ENCODE measurements around the gene TIMM13.
"Not testable (repeated sequence)": the region's sequence is repeated elsewhere in the genome, so short reads cannot be mapped to it uniquely, and the experiment has no call there.

Gene TIMM13

DNA sequence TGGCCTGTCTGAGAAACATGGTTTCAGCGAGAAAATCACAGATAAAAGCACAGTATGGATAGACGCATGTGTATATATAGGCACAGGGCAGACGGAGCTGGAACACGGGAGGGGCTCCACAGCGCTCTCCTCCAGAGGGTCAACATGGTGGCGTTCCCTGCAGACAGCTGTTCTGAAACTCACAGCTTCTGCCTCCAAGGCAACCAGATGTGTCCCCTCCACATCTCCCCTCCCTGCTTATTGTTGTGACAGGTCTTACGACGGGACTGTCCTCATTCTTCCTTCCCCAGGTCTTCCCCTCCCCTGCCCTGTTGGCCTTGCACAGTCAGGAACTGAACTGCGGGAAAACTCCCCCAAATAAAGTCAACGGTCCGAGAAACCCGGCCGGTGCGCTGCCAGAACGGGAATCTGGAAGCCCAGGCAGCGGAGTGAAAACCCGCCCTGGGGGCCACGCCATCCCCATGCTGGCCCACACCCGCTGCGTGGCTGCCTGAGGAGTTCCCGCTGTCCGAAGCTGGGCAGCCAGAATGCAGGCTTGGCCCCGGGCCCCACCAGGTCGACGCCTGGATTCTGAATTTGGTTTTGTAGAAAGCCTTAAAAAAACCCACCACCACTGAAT is 2.6 kb upstream of the TIMM13 start:
- DNase-seq, result no peak

- DNase-seq, result no peak
Measured at GRCh38 chr19:2428756-2429711, 1.6 kb upstream of the TIMM13 start.

DNA sequence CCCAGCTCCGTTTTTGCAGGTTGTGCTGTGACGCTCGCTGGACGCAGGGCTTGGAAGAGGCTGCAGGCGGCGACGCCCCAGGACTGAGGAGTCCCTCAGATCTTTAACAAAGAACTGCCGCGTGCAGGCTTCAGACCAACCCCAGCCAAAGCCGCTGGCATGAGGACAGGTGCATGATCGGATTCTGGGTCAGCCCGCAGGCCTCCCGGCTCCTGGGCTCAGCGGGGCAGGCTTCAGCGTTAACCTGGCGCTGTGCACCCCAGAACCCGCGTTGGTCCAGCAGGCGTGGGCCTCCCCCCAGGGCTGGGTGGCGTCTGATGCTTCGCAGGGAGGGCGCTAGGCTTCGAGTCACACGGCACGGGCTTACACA is 920 bp upstream of the TIMM13 start:
- no peak for DNase-seq

DNA sequence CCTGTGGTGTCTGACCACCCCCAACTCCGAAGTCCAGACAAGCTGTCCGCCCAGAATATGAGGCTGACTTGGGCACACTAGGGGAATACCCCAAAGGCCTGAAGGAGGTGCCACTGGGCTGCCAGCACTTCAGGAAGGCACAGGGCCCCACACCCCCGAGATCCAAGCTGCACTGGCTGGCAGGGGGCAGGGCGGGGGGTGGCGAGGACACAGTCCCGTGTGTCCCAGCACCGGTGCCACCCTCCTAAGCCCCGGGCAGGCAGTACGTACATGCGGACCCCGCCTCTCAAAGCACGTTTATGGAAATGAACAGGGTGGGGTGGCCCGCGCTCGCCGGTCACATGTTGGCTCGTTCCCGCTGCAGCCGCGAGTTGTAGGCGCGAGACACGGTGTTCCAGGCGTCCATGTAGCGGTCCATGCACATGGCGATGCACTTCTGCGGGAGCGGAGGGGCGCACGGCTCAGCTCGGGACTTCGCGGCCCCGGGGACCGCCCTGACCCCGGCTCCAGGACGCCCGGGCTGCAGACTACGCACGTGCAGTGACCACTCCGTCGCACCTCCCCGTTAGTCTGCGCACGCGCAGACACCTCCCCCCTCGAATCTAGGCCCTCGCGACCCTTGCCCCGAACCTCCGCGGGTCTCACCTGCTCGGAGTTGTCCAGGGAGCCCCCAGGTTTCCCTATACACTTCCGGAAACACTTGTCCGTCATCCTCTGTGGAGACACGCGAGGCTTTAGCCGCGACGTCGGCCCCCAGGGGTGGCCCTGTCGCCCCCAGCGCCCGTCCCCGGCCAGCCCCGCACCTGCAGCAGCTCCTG is 566 bp downstream of the TIMM13 start:
- DNase-seq, result peak; percentile 52

- DNase-seq, result no peak
Measured at GRCh38 chr19:2425622-2426581, 1.5 kb downstream of the TIMM13 start.

DNA sequence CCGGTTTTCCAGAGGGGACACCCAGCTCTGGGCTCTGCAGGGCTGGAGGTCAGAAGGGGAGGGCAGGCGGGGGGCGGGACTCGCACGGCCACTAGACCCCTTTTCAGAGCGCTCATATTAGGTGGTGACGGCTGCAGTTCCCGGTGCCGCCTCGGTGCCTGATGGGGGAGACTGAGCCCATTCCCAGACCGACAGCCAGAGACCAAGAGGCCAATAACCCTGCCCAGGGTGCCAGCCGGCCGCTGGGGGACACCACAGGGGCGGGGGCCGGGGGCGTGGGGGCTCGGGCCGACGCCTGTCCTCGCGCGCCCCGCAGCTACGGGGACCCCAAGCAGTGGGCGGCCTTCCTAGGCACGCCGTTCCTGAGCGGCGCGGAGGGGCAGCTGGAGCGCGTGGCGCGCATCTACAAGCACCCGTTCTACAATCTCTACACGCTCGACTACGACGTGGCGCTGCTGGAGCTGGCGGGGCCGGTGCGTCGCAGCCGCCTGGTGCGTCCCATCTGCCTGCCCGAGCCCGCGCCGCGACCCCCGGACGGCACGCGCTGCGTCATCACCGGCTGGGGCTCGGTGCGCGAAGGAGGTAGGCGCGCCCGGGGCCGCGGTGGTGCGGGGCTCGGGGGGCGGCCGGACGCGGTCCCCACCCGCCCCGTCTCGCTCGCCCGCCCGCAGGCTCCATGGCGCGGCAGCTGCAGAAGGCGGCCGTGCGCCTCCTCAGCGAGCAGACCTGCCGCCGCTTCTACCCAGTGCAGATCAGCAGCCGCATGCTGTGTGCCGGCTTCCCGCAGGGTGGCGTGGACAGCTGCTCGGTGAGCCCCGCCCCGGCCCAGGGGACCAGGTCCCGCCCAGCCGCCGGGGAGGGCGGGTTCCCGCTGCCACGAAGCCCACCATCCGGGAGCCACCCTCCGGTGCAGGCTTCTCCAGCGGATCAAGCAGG is 2.4 kb downstream of the TIMM13 start:
- DNase-seq, result no peak

- no peak for DNase-seq
Measured at GRCh38 chr19:2423915-2424685, 3.3 kb downstream of the TIMM13 start.

DNA sequence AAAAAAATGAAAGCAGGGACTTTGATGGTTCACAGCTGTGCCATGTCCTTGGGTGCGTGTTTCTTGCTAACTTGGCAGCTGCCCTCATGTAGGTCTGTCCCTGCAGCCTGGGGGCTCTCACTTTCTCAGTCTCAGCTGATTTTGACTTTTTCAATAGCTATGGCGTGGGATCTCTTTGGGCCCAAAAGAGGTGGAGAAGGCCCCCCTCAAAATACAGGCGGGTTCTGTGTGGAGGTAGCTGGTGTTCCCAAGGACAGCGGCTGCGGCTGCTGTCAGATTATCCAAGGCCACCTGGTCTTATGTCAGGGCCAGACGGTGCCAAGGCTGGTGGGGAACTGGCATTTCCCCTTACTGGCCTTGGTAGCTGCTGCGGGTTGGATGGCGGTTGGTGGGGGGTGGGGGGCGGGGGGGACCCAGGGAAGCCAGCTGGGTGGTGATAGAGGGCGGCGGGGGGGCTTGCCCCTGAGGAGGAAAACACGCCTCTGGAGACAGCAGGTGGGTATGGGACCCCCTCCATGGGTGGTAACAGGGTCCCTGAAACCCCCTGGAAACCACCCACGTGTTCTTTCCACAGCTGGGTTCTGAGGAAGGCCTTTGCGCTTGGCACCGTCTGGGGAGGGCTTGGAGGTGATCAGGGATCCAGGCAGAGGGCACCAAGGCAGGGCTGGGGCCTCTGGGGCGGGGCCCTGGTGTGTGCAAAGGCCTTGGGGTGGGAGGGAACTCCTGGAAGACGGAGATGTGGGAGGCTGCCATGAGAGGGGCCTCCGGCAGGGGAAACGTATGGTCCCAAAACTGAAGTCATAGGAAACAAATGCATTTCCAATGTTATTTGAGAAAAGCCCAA is 4.1 kb downstream of the TIMM13 start:
- no peak for DNase-seq

- no peak for DNase-seq
Measured at GRCh38 chr19:2421581-2422306, 5.6 kb downstream of the TIMM13 start.

- DNase-seq, result no peak
Measured at GRCh38 chr19:2420490-2420889, 6.9 kb downstream of the TIMM13 start.

DNA sequence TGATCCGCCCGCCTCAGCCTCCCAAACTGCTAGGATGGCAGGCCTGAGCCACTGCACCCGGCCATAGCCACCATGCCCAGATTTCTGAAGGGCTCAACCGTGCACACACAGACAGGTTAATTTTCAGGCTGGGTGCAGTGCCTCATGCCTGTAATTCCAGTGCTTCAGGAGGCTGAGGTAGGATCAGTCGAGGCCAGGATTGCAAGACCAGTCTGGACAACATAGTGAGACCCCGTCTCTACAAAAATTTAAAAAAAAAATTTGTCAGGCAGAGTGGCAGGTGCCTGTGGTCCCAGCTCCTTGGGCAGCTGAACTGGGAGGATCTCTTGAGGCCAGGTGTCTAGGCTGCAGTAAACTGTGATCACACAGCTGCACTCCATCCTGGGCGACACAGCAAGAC is 7.6 kb downstream of the TIMM13 start:
- no peak for DNase-seq

DNA sequence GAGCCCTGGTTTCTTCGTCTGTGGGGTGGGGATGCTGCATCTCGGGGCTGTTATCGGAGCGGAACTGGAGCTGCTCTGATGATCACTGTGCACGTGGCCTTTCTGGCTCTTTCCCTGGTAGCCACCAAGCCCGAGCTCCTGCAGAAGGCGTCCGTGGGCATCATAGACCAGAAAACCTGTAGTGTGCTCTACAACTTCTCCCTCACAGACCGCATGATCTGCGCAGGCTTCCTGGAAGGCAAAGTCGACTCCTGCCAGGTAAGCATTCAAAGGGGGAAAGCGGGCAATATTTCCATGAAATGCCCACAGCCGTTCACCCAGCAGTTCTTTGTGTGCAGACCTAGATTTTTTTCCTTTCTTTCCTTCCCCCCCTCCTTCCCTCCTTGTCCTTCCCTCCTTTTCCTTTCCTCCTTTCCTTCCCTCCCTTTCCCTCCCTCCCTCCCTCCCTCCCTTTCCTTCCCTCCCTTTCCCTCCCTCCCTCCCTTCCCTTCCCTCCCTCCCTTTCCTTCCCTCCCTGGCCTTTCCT is 9.4 kb downstream of the TIMM13 start:
- DNase-seq, result no peak

DNA sequence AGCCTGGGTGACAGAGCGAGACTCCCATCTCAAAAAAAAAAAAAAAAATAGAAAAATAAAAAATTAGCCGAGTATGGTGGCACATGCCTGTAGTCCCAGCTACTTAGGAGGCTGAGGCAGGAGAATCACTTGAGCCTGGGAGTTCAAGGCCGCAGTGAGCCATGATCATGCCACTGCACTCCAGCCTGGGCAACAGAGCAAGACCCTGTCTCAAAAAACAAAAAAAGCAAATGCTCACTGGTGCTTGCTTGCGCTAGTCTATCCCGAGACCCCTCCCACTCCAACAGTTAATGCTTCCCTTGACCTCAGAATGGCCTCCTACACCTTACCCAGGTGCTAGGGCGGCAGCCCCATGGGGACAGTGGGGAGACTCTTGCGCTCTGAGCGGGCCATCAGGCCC is 9.9 kb downstream of the TIMM13 start:
- DNase-seq, result not testable (repeated sequence)

- DNase-seq, result no peak
Measured at GRCh38 chr19:2416321-2417097, 10.9 kb downstream of the TIMM13 start.

DNA sequence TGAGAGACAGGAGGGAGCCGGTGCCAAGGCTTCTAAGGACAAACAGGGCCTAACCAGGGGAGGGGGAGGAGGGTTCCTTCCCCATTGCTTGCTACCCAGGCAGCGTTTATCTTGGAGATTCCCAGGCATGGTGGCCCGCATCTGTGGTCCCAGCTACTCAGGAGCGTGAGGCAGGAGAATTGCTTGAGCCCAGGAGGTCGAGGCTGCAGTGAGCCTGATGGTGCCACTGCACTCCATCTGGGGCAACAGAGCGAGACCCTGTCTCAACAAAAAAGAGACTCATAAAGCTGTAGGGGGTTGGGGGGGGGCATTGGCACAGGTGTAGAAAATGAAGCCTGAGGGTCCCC is 11.4 kb downstream of the TIMM13 start:
- no peak for DNase-seq

DNA sequence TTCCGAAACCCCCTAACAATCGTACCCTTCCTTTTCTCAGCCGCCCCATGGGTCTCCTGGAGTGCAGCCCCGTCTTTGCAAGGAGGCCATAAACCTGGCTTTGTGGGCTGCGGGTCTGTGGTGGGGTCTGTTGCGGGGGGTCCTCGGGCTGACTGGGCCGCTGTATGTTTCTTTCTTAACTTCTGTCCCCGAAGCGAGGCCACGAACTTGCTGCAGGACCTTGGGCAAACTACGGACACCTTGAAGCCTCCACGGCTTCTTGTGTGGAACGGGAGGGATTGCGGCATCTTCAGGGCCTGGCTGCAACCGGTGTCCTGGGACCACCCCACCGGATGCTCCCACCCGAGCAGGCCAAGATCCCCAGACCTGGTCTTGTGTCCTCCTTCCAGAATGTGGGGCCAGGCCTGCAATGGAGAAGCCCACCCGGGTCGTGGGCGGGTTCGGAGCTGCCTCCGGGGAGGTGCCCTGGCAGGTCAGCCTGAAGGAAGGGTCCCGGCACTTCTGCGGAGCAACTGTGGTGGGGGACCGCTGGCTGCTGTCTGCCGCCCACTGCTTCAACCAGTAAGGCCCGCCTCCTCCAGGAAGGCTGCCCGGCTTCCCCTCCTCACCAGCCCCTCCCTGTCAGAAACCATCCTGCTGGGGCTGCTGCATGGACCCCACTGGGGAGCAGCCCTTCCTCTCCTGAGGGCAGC is 12.0 kb downstream of the TIMM13 start:
- DNase-seq, result no peak

- no peak for DNase-seq
Measured at GRCh38 chr19:2413629-2414028, 13.8 kb downstream of the TIMM13 start.

Measured in stimulated activated CD4-positive, alpha-beta T cell treated with anti-CD3 and anti-CD28 coated beads, Interleukin-4, amount 100 ng/mL, for 24 hours (primary cell).